Activated CD4-positive, alpha-beta T cell treated with anti-CD3 and anti-CD28 coated beads for 24 hours (primary cell): ENCODE results near the gene LRRD1.
"Not testable (repeated sequence)": the region's sequence is repeated elsewhere in the genome, so short reads cannot be mapped to it uniquely, and the experiment has no call there.

Experiments used
- DNase-seq, 2 donors: peaks; one replicate each; pipeline ENCODE4 v3.0.0-alpha.2; 2020; ENCODE audit warnings: low read depth in 2 of 2

LRRD1 gene

GRCh38 chr7:92141161-92141560, 37.8 kb downstream of the LRRD1 start:
- DNase-seq = no peak

- no peak for DNase-seq
Measured at GRCh38 chr7:92137557-92137956, 41.4 kb downstream of the LRRD1 start.

- no peak for DNase-seq
Measured at GRCh38 chr7:92135052-92135889, 43.7 kb downstream of the LRRD1 start.

GRCh38 chr7:92134271-92135051, 44.5 kb downstream of the LRRD1 start, which contains the start of gene CYP51A1:
Gene CYP51A1 (minus strand): TSS chr7:92134477. CDS start chr7:92134364, 113 bp downstream.
- peak; percentile 85 to 87 for DNase-seq

DNA sequence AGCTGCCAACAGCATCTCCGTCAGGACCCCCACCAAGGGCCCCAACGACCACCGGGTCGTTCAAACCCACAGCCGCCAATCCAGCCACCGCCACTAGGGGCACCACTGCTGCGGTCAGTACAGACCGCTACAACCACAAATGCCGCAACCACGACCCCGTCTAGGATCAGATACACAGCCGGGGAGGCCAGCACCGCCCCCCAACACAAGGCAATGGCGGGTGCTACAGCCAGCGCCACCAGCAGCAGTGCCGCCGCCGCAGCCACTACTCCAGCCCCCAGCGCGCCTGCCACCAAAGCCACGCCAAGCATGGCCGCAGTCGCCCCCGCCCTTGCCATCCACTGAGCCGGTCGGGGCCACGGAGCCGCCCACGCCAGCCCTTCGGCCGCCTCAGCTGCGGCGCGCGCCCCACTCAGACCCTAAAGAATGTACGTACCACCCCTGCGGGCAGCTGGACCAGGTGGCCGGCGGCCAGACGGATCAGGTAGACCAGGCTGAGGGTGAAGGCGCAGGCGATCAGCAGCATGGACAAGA, 45.1 kb downstream of the LRRD1 start:
- DNase-seq = peak; percentile 20 to 45

- DNase-seq = no peak
Measured at GRCh38 chr7:92133133-92133736, 45.7 kb downstream of the LRRD1 start.

- DNase-seq = no peak
Measured at GRCh38 chr7:92131764-92132330, 47.1 kb downstream of the LRRD1 start.

- no peak for DNase-seq
Measured at GRCh38 chr7:92131093-92131492, 47.8 kb downstream of the LRRD1 start.

GRCh38 chr7:92121681-92122080, 57.3 kb downstream of the LRRD1 start:
- DNase-seq = no peak

DNA sequence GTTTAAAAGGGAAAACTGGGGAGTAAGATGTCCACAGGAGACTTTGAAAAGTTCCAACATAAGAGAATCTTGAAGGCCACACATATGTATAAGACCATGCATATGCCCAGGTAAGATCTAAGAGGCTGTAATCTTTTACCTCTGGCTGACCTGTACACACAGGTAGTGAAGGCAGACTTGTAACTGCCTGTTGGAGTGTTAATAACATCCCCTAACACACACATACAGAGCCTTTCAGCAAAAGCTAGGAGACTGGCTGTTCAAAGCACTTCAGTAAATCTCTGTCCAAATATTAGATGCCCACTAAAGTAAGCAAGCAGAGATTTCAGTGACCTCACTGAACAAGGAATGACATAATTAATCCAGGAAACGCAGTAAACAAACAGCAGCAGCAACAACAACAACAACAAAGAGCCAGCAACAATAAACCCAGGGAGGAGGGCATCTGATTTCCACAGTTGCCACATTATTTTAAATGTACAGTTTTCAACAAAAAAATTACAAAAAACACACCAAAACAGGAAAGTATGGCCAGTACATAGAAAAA, 59.7 kb downstream of the LRRD1 start:
- no peak for DNase-seq

- no peak for DNase-seq
Measured at GRCh38 chr7:92116949-92117348, 62.0 kb downstream of the LRRD1 start.

GRCh38 chr7:92115821-92116220, 63.1 kb downstream of the LRRD1 start:
- DNase-seq = no peak

- no peak for DNase-seq
Measured at GRCh38 chr7:92110857-92111256, 68.1 kb downstream of the LRRD1 start.

DNA sequence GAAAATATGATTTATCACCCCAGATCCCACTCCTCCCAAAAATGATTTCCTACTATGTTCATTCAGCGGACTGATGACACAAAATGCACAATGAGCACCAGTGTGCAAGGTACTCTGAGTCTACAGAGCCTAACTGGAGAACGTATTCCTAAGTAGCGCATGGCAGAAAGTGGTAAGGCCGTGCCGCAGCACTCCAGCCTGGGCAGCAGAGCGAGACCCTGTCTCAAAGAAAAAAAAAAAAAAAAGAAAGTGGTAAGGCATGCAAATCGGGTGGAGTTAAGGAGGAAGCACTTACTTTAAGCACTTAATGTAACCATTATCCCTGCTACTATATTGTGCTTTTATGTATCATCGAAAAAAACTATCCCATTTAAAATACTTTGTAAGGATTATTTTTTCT, 70.1 kb downstream of the LRRD1 start:
- no peak for DNase-seq

GRCh38 chr7:92102862-92103261, 76.1 kb downstream of the LRRD1 start:
- not testable (repeated sequence) for DNase-seq

DNA sequence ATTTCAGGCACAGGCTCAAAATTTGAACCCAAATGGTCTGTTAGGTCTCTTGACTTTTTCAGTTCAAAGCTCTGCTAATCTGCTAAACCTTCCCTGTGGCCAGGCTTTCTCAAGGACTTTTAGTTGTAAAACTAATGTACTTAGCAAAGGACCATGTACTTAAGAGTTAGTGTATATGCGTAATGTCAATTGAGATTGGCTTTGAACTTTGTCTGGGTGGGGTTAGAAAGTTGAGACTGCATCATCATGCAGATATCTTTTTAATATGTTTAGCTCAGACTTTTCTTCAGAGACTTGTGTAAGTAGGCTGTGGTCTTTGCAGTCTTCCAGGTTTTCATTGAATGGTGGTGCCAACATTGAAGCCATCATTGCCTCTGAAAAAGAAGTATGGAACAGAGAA, 78.4 kb downstream of the LRRD1 start:
- no peak for DNase-seq

DNA sequence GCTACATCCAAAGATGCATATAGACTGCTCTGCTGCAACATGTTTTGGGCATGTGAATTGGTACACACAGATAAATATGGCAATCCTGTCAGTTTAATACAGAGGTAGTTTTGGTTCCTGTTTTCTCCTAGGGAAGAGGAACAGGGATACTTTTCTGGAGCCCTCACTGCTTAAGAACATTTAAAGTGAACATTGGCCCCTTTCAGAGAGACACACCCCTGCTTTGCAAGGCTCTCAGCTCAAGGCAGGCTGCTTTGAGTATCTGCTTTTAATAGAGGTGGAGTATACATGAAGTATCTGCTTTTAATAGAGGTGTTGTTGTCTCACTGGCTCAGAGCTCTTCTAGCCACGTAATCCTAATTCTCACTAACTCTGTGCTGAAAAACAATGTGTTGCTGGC, 83.6 kb downstream of the LRRD1 start:
- DNase-seq = no peak
